Ovary (tissue), 3 donors: ENCODE data around the gene RIC1.

Experiments used
- CTCF ChIP-seq, 3 donors: fragments of 450-650 bp in 2 of 3; fragments of 200-600 bp in 1 of 3; IDR thresholded peaks; one replicate each; pipeline versions ENCODE4 v1.5.1 to v1.8.0; 2016 to 2022; ENCODE audit warnings: antibody characterized with exemption in 3 of 3, mild to moderate bottlenecking in 1 of 3
- POLR2A ChIP-seq: fragments of 450-650 bp; IDR thresholded peaks from one replicate; pipeline ENCODE4 v1.6.1; 2017; ENCODE audit warnings: antibody characterized with exemption, mild to moderate bottlenecking, moderate library complexity
- donor health status: DM: no; HTN: no; CAD: no.

GRCh38 chr9:5612185-5612530 is 16.7 kb upstream of the RIC1 start:
- TF ChIP-seq CTCF (IDR thresholded peaks at IDR 0.05) = no peak
- TF ChIP-seq POLR2A = no peak
